PC-3 (cell line): Measurements from ENCODE around the gene KLF11. TPM values are rescaled to one million over a fixed set of nuclear protein-coding genes. Genes with fewer than 3 reads are reported as not detected.
"Not testable (repeated sequence)": the region's sequence is repeated elsewhere in the genome, so short reads cannot be mapped to it uniquely, and the experiment has no call there.

Experiments
- ATAC-seq: fragments of 200-7000 bp; cut with Tn5 transposase; 2 replicates; pipeline ENCODE4 v1.9.1; 2020; ENCODE audit warnings: mild to moderate bottlenecking, moderate library complexity
- BruUV-seq: library from RNA; stranded (reverse); fragments of 400-500 nt; replicated peaks from 2 replicates; lab custom pipeline; 2021; lab: Mats Ljungman, UMichigan
- CTCF ChIA-PET: fragments of 300-600 bp; sonication (Branson Sonifier 250); formaldehyde crosslinking; loops from one replicate; lab custom pipeline; 2022; ENCODE audit warnings: antibody characterized with exemption; lab: Charles Lee
- POLR2A ChIA-PET: fragments of 300-600 bp; sonication (Branson Sonifier 250); formaldehyde crosslinking; loops from one replicate; lab custom pipeline; 2022; ENCODE audit warnings: antibody characterized with exemption; ENCODE audit not compliant: unreplicated experiment; lab: Charles Lee
- DNase-seq: peaks from one replicate; pipeline ENCODE4 v3.0.0-alpha.2; 2015
- H2AFZ ChIP-seq: fragments of 300-600 bp; sonication (generic); 2 replicates; pipeline ENCODE4 v1.6.0; 2016; ENCODE audit warnings: antibody characterized with exemption, low read length
- H3F3A ChIP-seq: fragments of 300-600 bp; sonication (generic); one replicate; pipeline ENCODE4 v1.6.0; 2017; ENCODE audit warnings: antibody characterized with exemption, low read length, control low read depth, mild to moderate bottlenecking; ENCODE audit not compliant: unreplicated experiment
- H3K27ac ChIP-seq: fragments of 300-600 bp; sonication (generic); 2 replicates; pipeline ENCODE4 v1.5.1; 2016; ENCODE audit warnings: mild to moderate bottlenecking, low read length
- H3K27me3 ChIP-seq: fragments of 300-600 bp; sonication (generic); 2 replicates; pipeline ENCODE4 v1.6.1; 2016; ENCODE audit warnings: low read length, mixed read lengths
- H3K36me3 ChIP-seq: fragments of 300-600 bp; sonication (generic); 2 replicates; pipeline ENCODE4 v1.6.1; 2016; ENCODE audit warnings: low read depth, mixed run types, low read length, mixed read lengths
- H3K4me1 ChIP-seq: fragments of 300-600 bp; sonication (generic); 2 replicates; pipeline ENCODE4 v1.5.1; 2016; ENCODE audit warnings: low read length; ENCODE audit not compliant: insufficient read depth
- H3K4me2 ChIP-seq: fragments of 300-600 bp; sonication (generic); 2 replicates; pipeline ENCODE4 v1.6.0; 2016; ENCODE audit warnings: low read length
- H3K4me3 ChIP-seq: fragments of 300-600 bp; sonication (generic); 2 replicates; pipeline ENCODE4 v1.5.1; 2016; ENCODE audit warnings: mild to moderate bottlenecking, low read length, mixed read lengths
- H3K79me2 ChIP-seq: fragments of 300-600 bp; sonication (generic); 2 replicates; pipeline ENCODE4 v1.6.1; 2017; ENCODE audit warnings: low read length, mixed read lengths
- H3K9ac ChIP-seq: fragments of 300-600 bp; sonication (generic); 2 replicates; pipeline ENCODE4 v1.6.0; 2016; ENCODE audit warnings: mild to moderate bottlenecking, low read length
- H3K9me2 ChIP-seq: fragments of 300-600 bp; sonication (generic); replicated peaks from 2 replicates; pipeline ENCODE4 v1.6.1; 2016; ENCODE audit warnings: mixed run types, low read length, mixed read lengths
- H3K9me3 ChIP-seq: fragments of 300-600 bp; sonication (generic); 2 replicates; pipeline ENCODE4 v1.6.1; 2016; ENCODE audit warnings: low read length, mixed read lengths
- H4K20me1 ChIP-seq: fragments of 300-600 bp; sonication (generic); 2 replicates; pipeline ENCODE4 v1.6.1; 2016; ENCODE audit warnings: low read length, mixed read lengths
- CTCF ChIP-seq: fragments of 300-600 bp; sonication (generic); conservative IDR thresholded peaks from 2 replicates; pipeline ENCODE4 v1.5.1; 2017; ENCODE audit warnings: antibody characterized with exemption, low read depth, mild to moderate bottlenecking, low read length
- EZH2 ChIP-seq: fragments of 300-600 bp; sonication (generic); IDR thresholded peaks from one replicate; pipeline ENCODE4 v1.6.1; 2017; ENCODE audit warnings: antibody characterized with exemption, mild to moderate bottlenecking, low read length; ENCODE audit not compliant: unreplicated experiment
- EZH2phosphoT487 ChIP-seq: fragments of 300-600 bp; sonication (generic); IDR thresholded peaks from 2 replicates; pipeline ENCODE4 v1.6.1; 2018; ENCODE audit warnings: mild to moderate bottlenecking, antibody characterized with exemption, low read length, borderline replicate concordance
- intact Hi-C: fragments of 100-400 bp; cut with micrococcal nuclease; formaldehyde crosslinking; loops from 2 replicates; pipeline ENCODE4 v1.9.0; 2023
- total RNA-seq: library from RNA; depleted of rRNA; stranded (reverse); fragments of >200 nt; gene quantifications from 2 replicates; pipeline ENCODE4 v1.2.3, GENCODE V29; 2014

The KLF11 gene
- total RNA-seq, 1 experiment from 2014 or later, result 13.4 TPM

GRCh38 chr2:10012366-10012962 is 30.9 kb upstream of the KLF11 start:
- H3K79me2 ChIP-seq, H3K27me3 ChIP-seq, H3K9me2 ChIP-seq, H3F3A ChIP-seq, H3K4me1 ChIP-seq, H4K20me1 ChIP-seq, POLR2A ChIA-PET, BruUV-seq, H3K36me3 ChIP-seq, H3K4me2 ChIP-seq, DNase-seq, ATAC-seq, H3K9me3 ChIP-seq, H3K27ac ChIP-seq, H2AFZ ChIP-seq, CTCF ChIA-PET, intact Hi-C loops, H3K9ac ChIP-seq, H3K4me3 ChIP-seq: not testable (repeated sequence)

- no TSS peak for BruUV-seq
- no peak overlapping the region for H3K27ac ChIP-seq
- no peak overlapping the region for H3K9ac ChIP-seq
- POLR2A ChIA-PET, result no interaction called here
- intact Hi-C loops, result no loop called here
- ATAC-seq (no peak), DNase-seq (no peak)
- no peaks in the 10 kb centered on the region for H3K9me3 ChIP-seq
- CTCF ChIA-PET, result no interaction called here
- H3F3A ChIP-seq, result no peaks in the 10 kb centered on the region
- no peaks in the 10 kb centered on the region for H4K20me1 ChIP-seq
- H2AFZ ChIP-seq, result no peak overlapping the region
- peaks cover 4% of the 10 kb centered on the region; the same call in 1 of the 2 replicates for H3K4me1 ChIP-seq
- H3K36me3 ChIP-seq, result no peaks in the 10 kb centered on the region
- H3K4me2 ChIP-seq, result no peak overlapping the region
- no peaks in the 10 kb centered on the region for H3K27me3 ChIP-seq
- no peaks in the 10 kb centered on the region for H3K79me2 ChIP-seq
- H3K9me2 ChIP-seq, result no peaks in the 10 kb centered on the region
- no peak overlapping the region for H3K4me3 ChIP-seq
- TF ChIP-seq CTCF (no peak), EZH2phosphoT487 (no peak), EZH2 (no peak)
Measured at GRCh38 chr2:10012963-10013461, 30.3 kb upstream of the KLF11 start.

- H3K4me1 ChIP-seq, H3K36me3 ChIP-seq, CTCF ChIA-PET, DNase-seq, H3K9me2 ChIP-seq, H3K9ac ChIP-seq, H4K20me1 ChIP-seq, H3F3A ChIP-seq, H3K9me3 ChIP-seq, intact Hi-C loops, H3K4me3 ChIP-seq, H3K79me2 ChIP-seq, H3K27ac ChIP-seq, BruUV-seq, H3K27me3 ChIP-seq, H3K4me2 ChIP-seq, ATAC-seq, H2AFZ ChIP-seq, POLR2A ChIA-PET: not testable (repeated sequence)
Measured at GRCh38 chr2:10013651-10014417, 29.5 kb upstream of the KLF11 start.
